Esophagus squamous epithelium (tissue), 5 donors: ENCODE measurements around the gene RALGPS2. TPM values are rescaled to one million over a fixed set of nuclear protein-coding genes. Genes with fewer than 3 reads are reported as not detected.

ENCODE experiments used
- DNase-seq: peaks from one replicate; lab custom pipeline; 2025; lab: John Stamatoyannopoulos, UW
- H3K27ac ChIP-seq, 4 donors: fragments of 200-600 bp; sonication (generic); one replicate each; pipeline ENCODE4 v1.5.1; 2016 to 2019; ENCODE audit warnings: mild to moderate bottlenecking in 1 of 4
- H3K27me3 ChIP-seq, 4 donors: fragments of 200-600 bp; sonication (generic); 1 replicate in 3 of 4; 2 replicates in 1 of 4; pipeline versions ENCODE4 v1.5.1 to v1.6.0; 2017 to 2021; ENCODE audit warnings: antibody characterized with exemption in 1 of 4
- H3K36me3 ChIP-seq, 3 donors: fragments of 200-600 bp; sonication (generic); one replicate each; pipeline ENCODE4 v1.5.1; 2016 to 2019
- H3K4me1 ChIP-seq, 3 donors: fragments of 200-600 bp; sonication (generic); one replicate each; pipeline ENCODE4 v1.5.1; 2017 to 2019
- H3K4me3 ChIP-seq, 4 donors: fragments of 200-600 bp; sonication (generic); 1 replicate in 3 of 4; 2 replicates in 1 of 4; pipeline ENCODE4 v1.5.1; 2016 to 2019; ENCODE audit warnings: mild to moderate bottlenecking in 2 of 4, moderate library complexity in 1 of 4
- H3K9me3 ChIP-seq, 3 donors: fragments of 200-600 bp; sonication (generic); one replicate each; pipeline ENCODE4 v1.5.1; 2016 to 2019
- POLR2A ChIP-seq, 4 donors: fragments of 450-650 bp; IDR thresholded peaks; one replicate each; pipeline ENCODE4 v1.6.1; 2017; ENCODE audit warnings: antibody characterized with exemption in 4 of 4, mild to moderate bottlenecking in 4 of 4, moderate library complexity in 3 of 4
- WGBS, 2 donors: methylation state at CpG; one replicate each; pipeline ENCODE4 v1.1.5; 2018; 5-methylcytosine and 5-hydroxymethylcytosine counted together
- intact Hi-C: fragments of 100-400 bp; cut with DNase I; formaldehyde crosslinking; loops from one replicate; pipeline ENCODE4 v1.15.0; 2022
- total RNA-seq, 4 donors: library from RNA; depleted of rRNA; stranded (reverse); fragments of >200 nt; gene quantifications; one replicate each; pipeline ENCODE4 v1.1.0, GENCODE V29; 2016
- TF ChIP-seq, protein P1 (sequence below), 6 experiments: fragments of 450-650 bp in 4 of 6; fragments of 200-600 bp in 2 of 6; sonication (generic) in 2 of 6; IDR thresholded peaks; one replicate each; pipeline ENCODE4 v1.5.1; 2016 to 2019; ENCODE audit warnings: antibody characterized with exemption in 6 of 6, mild to moderate bottlenecking in 4 of 6, moderate library complexity in 4 of 6
- donor health status: DM: yes; HTN: yes; CAD: no.

The RALGPS2 gene
- total RNA-seq, 4 donors from 2014 or later, result 24.2 to 35.2 (median 26.9) TPM

DNA sequence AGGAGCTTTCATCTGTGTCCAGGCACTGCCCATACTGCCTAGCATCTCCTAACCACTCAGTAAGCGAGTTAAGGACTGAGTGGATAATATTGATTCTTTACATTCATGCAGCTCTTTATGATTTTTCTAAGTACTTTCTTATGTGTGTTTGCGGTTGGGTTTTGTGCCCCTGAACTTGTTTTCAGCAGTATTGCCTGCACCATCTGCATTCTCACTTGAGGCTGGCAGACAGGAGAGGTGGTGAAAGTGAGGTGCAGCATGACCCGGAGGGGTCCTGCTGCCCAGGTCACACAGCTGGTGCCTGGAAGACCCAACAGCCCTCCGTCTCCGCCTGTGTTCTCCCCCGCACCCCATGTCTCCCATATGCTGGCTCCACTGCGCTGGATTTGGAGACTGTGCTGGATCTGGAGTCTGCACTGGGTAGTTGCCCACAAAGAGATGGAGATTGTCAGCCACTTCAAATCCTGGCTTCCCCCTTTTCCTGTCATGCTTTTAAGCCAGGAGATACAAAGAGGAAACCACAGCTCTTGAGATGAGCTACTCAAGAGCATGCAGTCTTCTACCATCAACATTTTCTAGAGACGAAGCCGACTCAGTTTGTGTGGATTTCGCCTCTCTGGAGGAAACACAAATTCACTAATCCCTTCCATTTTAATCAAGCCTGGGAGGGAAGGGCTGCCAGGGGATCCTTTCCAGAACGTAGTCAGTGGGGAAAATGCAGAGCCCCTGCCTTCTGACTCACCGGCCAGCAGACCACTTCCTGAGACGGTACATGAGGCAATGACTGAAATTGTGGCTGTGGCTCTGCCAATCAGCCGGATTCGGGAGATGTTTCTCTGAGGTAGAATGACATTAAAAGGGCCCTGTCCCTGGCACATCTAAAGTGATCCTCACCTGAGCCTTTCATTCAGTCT, 217.5 kb downstream of the RALGPS2 start:
- TF ChIP-seq POLR2A (IDR thresholded peaks at IDR 0.05), result no peak
- TF ChIP-seq, protein P1, sequence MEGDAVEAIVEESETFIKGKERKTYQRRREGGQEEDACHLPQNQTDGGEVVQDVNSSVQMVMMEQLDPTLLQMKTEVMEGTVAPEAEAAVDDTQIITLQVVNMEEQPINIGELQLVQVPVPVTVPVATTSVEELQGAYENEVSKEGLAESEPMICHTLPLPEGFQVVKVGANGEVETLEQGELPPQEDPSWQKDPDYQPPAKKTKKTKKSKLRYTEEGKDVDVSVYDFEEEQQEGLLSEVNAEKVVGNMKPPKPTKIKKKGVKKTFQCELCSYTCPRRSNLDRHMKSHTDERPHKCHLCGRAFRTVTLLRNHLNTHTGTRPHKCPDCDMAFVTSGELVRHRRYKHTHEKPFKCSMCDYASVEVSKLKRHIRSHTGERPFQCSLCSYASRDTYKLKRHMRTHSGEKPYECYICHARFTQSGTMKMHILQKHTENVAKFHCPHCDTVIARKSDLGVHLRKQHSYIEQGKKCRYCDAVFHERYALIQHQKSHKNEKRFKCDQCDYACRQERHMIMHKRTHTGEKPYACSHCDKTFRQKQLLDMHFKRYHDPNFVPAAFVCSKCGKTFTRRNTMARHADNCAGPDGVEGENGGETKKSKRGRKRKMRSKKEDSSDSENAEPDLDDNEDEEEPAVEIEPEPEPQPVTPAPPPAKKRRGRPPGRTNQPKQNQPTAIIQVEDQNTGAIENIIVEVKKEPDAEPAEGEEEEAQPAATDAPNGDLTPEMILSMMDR (IDR thresholded peaks at IDR 0.05), result no peak
- DNase-seq, result no peak
- whole genome bisulfite sequencing, 2 donors, result 67 to 76% methylated on average over 1 to 14 of the region's 15 CpGs
- no peaks in the 10 kb centered on the region for H3K36me3 ChIP-seq
- H3K4me3 ChIP-seq, result no peak overlapping the region
- intact Hi-C loops, result no loop called here
- H3K27me3 ChIP-seq, result peaks cover 0 to 3% (median 0%) of the 10 kb centered on the region in 4 donors
- H3K27ac ChIP-seq, result peak overlapping the region in 3 of 4 donors; percentile 23 to 69 (median 46)
- peaks cover 5 to 64% (median 33%) of the 10 kb centered on the region in 3 donors for H3K4me1 ChIP-seq
- no peaks in the 10 kb centered on the region for H3K9me3 ChIP-seq

DNA sequence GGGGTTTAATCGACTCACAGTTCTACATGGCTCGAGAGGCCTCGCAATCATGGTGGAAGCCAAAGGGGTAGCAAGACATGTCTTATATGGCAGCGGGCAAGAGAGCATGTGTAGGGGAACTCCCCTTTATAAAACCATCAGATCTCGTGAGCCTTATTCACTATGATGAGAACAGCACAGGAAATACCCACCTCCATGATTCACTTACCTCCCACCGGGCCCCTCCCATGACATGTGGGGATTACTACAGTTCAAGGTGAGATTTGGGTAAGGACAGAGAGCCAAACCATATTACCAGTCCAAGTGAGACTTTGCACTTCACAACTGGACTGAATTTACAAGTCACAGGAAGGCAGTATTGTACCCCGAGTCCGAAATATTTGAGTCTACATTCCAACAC, 219.7 kb downstream of the RALGPS2 start:
- intact Hi-C loops, result no loop called here
- TF ChIP-seq POLR2A (IDR thresholded peaks at IDR 0.05), result no peak
- TF ChIP-seq, protein P1 (IDR thresholded peaks at IDR 0.05), result no peak
- peaks cover 0 to 42% (median 18%) of the 10 kb centered on the region in 3 donors for H3K4me1 ChIP-seq
- H3K9me3 ChIP-seq, result no peaks in the 10 kb centered on the region
- peaks cover 0 to 3% (median 0%) of the 10 kb centered on the region in 4 donors for H3K27me3 ChIP-seq
- no peak overlapping the region for H3K4me3 ChIP-seq
- no peaks in the 10 kb centered on the region for H3K36me3 ChIP-seq
- H3K27ac ChIP-seq, result no peak overlapping the region
- no peak for DNase-seq
- 90 to 93% methylated on average over 8 of the region's 8 CpGs for WGBS, 2 donors

DNA sequence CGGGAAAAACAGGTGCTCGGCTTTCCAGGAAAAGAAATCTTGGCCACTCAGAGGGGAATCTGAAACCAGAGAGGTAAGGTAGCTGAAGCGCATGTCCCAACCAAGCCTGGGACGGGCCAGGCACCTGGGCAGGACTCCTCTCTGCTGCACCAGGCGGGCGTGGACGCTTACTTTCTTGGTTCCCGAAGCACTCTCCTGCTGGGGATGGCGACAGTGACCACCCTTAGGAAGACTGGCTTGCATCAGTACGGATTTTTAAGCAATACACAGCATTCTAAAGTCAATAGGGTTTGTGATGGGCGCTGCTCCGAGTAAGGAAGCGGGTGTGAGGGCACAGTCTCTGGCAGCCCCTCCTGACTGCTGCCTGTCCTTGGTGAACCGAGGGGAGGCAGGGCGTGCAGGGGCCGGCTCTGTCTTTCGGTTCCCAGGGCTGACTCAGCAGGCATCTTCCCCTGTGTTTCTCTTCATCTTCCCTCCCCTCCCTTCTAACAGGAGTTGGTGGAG, 220.8 kb downstream of the RALGPS2 start:
- Histone ChIP-seq H3K4me3 (peak overlapping the region in 1 of 4 donors; percentile 47), H3K27ac (peak overlapping the region in 1 of 4 donors; percentile 9), H3K36me3 (no peaks in the 10 kb centered on the region), H3K27me3 (peaks cover 0 to 3% (median 0%) of the 10 kb centered on the region in 4 donors), H3K9me3 (no peaks in the 10 kb centered on the region), H3K4me1 (peaks cover 0 to 40% (median 14%) of the 10 kb centered on the region in 3 donors)
- intact Hi-C loops, result no loop called here
- 26 to 50% methylated on average over 5 to 14 of the region's 17 CpGs for WGBS, 2 donors
- no peak for DNase-seq
- TF ChIP-seq, protein P1 (IDR thresholded peaks at IDR 0.05), result no peak
- no peak for TF ChIP-seq POLR2A (IDR thresholded peaks at IDR 0.05)

DNA sequence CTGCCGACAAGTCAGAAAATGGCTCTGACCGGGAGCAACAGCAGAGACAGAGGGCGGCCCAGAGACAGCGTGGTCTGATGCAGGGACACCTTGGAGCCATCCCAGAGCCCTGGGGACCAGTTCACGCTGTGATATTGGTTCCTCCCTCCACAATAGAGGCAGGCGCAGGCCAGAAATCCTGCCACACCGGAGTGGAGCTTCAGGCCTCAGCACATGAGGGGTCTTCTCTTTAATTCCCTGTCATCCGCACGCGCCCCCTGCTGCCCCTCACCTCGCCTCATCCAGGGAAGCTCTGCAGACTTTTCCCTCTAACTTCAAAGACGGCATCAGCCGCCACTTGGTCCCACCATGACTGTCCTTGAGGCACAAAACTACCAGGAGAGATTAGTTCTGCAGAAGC, 221.4 kb downstream of the RALGPS2 start:
- TF ChIP-seq, protein P1 (IDR thresholded peaks at IDR 0.05), result no peak
- TF ChIP-seq POLR2A (IDR thresholded peaks at IDR 0.05), result no peak
- intact Hi-C loops, result no loop called here
- Histone ChIP-seq H3K27me3 (peaks cover 0 to 3% (median 0%) of the 10 kb centered on the region in 4 donors), H3K27ac (no peak overlapping the region), H3K4me3 (no peak overlapping the region), H3K4me1 (peaks cover 0 to 41% (median 18%) of the 10 kb centered on the region in 3 donors), H3K9me3 (no peaks in the 10 kb centered on the region), H3K36me3 (no peaks in the 10 kb centered on the region)
- WGBS, 2 donors, result 73 to 96% methylated on average over 4 to 12 of the region's 13 CpGs
- no peak for DNase-seq
